Measurements from ENCODE around the gene USP11.

Gene USP11

GRCh38 chrX:47186096-47186740 lies 46.6 kb upstream of the USP11 start:
- Histone ChIP-seq H3K9me3 (ENCODE audit: low read length) (no peaks in the 10 kb centered on the region), H3K4me2 (ENCODE audit: low read length) (no peak overlapping the region), H3K27me3 (ENCODE audit: insufficient read depth, low read length) (no peaks in the 10 kb centered on the region), H4K20me1 (ENCODE audit: insufficient read depth, low read length) (no peaks in the 10 kb centered on the region), H3K79me2 (ENCODE audit: insufficient read depth, low read length) (no peaks in the 10 kb centered on the region), H3K9me2 (ENCODE audit: low read depth, low read length) (no peaks in the 10 kb centered on the region), H3F3A (ENCODE audit: insufficient read depth, low read length) (no peaks in the 10 kb centered on the region), H3K9ac (ENCODE audit: low read length) (no peak overlapping the region), H3K4me3 (ENCODE audit: low read depth, low read length, poor library complexity, severe bottlenecking) (no peak overlapping the region), H3K27ac (ENCODE audit: low read depth, low read length, poor library complexity, severe bottlenecking) (no peak overlapping the region), H3K4me1 (ENCODE audit: insufficient read depth, low read length, severe bottlenecking) (peaks cover 5% of the 10 kb centered on the region), H3K36me3 (ENCODE audit: insufficient read depth, low read length) (peaks cover 39% of the 10 kb centered on the region), H2AFZ (ENCODE audit: low read length) (no peak overlapping the region)
- TF ChIP-seq EZH2 (IDR thresholded peaks at IDR 0.05; ENCODE audit: borderline replicate concordance, low read length) (no peak), CTCF (IDR thresholded peaks at IDR 0.05; ENCODE audit: low read length) (no peak)

GRCh38 chrX:47187106-47187677 lies 45.6 kb upstream of the USP11 start:
- TF ChIP-seq CTCF (IDR thresholded peaks at IDR 0.05; ENCODE audit: low read length), result no peak
- TF ChIP-seq EZH2 (IDR thresholded peaks at IDR 0.05; ENCODE audit: borderline replicate concordance, low read length), result no peak
- no peaks in the 10 kb centered on the region for H3F3A ChIP-seq (ENCODE audit: insufficient read depth, low read length)
- no peak overlapping the region for H3K9ac ChIP-seq (ENCODE audit: low read length)
- H2AFZ ChIP-seq (ENCODE audit: low read length), result no peak overlapping the region
- H3K4me2 ChIP-seq (ENCODE audit: low read length), result no peak overlapping the region
- H3K36me3 ChIP-seq (ENCODE audit: insufficient read depth, low read length), result peaks cover 29% of the 10 kb centered on the region
- H4K20me1 ChIP-seq (ENCODE audit: insufficient read depth, low read length), result no peaks in the 10 kb centered on the region
- H3K27me3 ChIP-seq (ENCODE audit: insufficient read depth, low read length), result no peaks in the 10 kb centered on the region
- H3K4me1 ChIP-seq (ENCODE audit: insufficient read depth, low read length, severe bottlenecking), result peaks cover 5% of the 10 kb centered on the region
- no peaks in the 10 kb centered on the region for H3K79me2 ChIP-seq (ENCODE audit: insufficient read depth, low read length)
- H3K9me3 ChIP-seq (ENCODE audit: low read length), result no peaks in the 10 kb centered on the region
- H3K27ac ChIP-seq (ENCODE audit: low read depth, low read length, poor library complexity, severe bottlenecking), result no peak overlapping the region
- H3K9me2 ChIP-seq (ENCODE audit: low read depth, low read length), result no peaks in the 10 kb centered on the region
- H3K4me3 ChIP-seq (ENCODE audit: low read depth, low read length, poor library complexity, severe bottlenecking), result no peak overlapping the region

- no peaks in the 10 kb centered on the region for H3K27me3 ChIP-seq (ENCODE audit: insufficient read depth, low read length)
- no peaks in the 10 kb centered on the region for H3K9me3 ChIP-seq (ENCODE audit: low read length)
- TF ChIP-seq CTCF (IDR thresholded peaks at IDR 0.05; ENCODE audit: low read length) (no peak), EZH2 (IDR thresholded peaks at IDR 0.05; ENCODE audit: borderline replicate concordance, low read length) (no peak)
- peaks cover 22% of the 10 kb centered on the region for H3K36me3 ChIP-seq (ENCODE audit: insufficient read depth, low read length)
- H2AFZ ChIP-seq (ENCODE audit: low read length), result no peak overlapping the region
- H3K4me1 ChIP-seq (ENCODE audit: insufficient read depth, low read length, severe bottlenecking), result peaks cover 19% of the 10 kb centered on the region
- H3K4me3 ChIP-seq (ENCODE audit: low read depth, low read length, poor library complexity, severe bottlenecking), result no peak overlapping the region
- H3K9ac ChIP-seq (ENCODE audit: low read length), result no peak overlapping the region
- H3K27ac ChIP-seq (ENCODE audit: low read depth, low read length, poor library complexity, severe bottlenecking), result no peak overlapping the region
- peaks cover 13% of the 10 kb centered on the region for H3K79me2 ChIP-seq (ENCODE audit: insufficient read depth, low read length)
- no peak overlapping the region; the same call in 1 of the 2 replicates for H3K4me2 ChIP-seq (ENCODE audit: low read length)
- no peaks in the 10 kb centered on the region for H3F3A ChIP-seq (ENCODE audit: insufficient read depth, low read length)
- no peaks in the 10 kb centered on the region for H4K20me1 ChIP-seq (ENCODE audit: insufficient read depth, low read length)
- H3K9me2 ChIP-seq (ENCODE audit: low read depth, low read length), result no peaks in the 10 kb centered on the region
Measured at GRCh38 chrX:47189906-47190305, 42.9 kb upstream of the USP11 start.
